HG03097 (cell line): ENCODE data around the gene DNASE2B.
"Not testable (repeated sequence)": the region's sequence is repeated elsewhere in the genome, so short reads cannot be mapped to it uniquely, and the experiment has no call there.

Experiments
- ATAC-seq: cut with Tn5 transposase; IDR thresholded peaks from one replicate; pipeline ENCODE4 v1.9.1; 2021; ENCODE audit not compliant: unreplicated experiment, low FRiP score

Gene DNASE2B

GRCh38 chr1:84442747-84443646 is 44.7 kb downstream of the DNASE2B start:
- not testable (repeated sequence) for ATAC-seq

DNA sequence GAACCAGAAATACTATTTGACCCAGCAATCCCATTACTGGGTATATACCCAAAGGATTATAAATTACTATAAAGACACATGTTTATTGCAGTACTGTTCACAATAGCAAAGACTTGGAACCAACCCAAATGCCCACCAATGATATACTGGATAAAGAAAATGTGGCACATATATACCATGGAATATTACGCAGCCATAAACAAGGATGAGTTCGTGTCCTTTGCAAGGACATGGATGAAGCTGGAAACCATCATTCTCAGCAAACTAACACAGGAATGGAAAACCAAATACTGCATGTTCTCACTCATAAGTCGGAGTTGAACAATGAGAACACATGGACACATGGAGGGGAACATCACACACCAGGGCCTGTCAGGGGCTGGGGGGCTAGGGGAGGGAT is 50.4 kb downstream of the DNASE2B start:
- ATAC-seq: not testable (repeated sequence)

DNA sequence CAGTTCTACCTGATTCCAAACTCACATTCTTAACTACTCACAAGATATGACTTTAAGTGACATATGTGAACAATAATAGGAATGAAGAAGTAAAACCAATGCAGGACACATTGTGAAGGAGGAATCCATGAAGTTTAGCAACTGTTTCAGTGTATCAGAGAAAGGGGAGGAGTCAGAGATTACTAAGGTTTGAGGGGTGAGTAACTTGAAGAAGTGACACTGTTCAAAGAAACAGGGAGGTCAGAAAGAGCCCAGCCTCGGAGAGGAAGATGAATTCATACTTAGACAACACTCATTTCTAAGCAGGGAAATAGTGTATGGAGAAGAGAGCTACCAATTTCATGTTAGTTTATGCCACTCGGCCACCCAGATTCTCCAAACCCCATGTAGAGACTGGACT is 52.6 kb downstream of the DNASE2B start:
- ATAC-seq: no peak

DNA sequence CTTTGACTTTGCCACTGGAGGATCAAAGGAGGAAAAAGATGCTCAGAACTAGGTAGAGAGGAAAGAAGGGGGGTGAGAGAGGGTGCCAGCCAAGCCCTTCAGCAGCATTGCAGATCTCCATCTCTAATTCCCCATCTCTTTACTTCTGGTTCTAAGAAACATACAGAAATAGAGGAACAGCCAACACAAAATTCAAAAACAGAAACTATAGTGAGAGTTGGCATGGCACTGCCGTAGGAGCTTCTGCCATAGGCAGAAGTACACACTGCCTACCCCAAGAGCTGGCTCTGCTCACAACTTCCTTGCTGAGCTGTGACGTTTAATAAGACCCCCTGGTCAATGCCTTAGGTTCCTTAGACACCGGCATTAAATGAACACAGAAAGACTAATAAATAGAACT is 54.2 kb downstream of the DNASE2B start:
- no peak for ATAC-seq

DNA sequence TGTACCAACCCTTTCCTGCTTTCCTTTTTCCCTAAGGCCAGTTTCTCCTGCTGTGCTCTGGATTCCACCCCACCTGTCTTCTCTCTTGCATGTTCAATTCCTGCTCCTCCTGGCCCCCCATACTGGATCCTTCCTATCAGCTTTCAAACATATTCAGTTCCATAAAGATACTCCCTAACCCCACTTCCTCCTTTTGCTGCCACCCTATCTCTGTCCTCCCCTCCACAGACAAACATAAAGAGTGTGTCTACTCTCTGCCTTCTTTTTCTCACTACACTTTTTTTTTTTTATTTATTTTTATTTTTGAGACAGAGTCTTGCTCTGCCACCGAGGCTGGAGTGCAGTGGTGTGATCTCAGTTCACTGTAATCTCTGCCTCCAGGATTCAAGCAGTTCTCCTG is 63.8 kb downstream of the DNASE2B start:
- ATAC-seq: no peak
